Immature natural killer cell (primary cell): ENCODE measurements around the gene PARG. TPM values are rescaled to one million over a fixed set of nuclear protein-coding genes. Genes with fewer than 3 reads are reported as not detected.
"Not testable (repeated sequence)": the region's sequence is repeated elsewhere in the genome, so short reads cannot be mapped to it uniquely, and the experiment has no call there.

Experiments used
- DNase-seq, 3 donors: peaks; one replicate each; pipeline ENCODE4 v3.0.0; 2022; ENCODE audit warnings: mixed read lengths in 1 of 3
- H3K27ac Mint-ChIP-seq, 6 donors: one replicate each; pipeline ENCODE4 v1.8.0; 2020; ENCODE audit warnings: mixed read lengths in 6 of 6, mild to moderate bottlenecking in 5 of 6, inconsistent platforms in 4 of 6, moderate library complexity in 3 of 6
- H3K27me3 Mint-ChIP-seq, 3 donors: one replicate each; pipeline ENCODE4 v1.8.0; 2020 to 2021; ENCODE audit warnings: low read depth in 3 of 3, mild to moderate bottlenecking in 3 of 3, mixed read lengths in 3 of 3, moderate library complexity in 3 of 3, inconsistent platforms in 1 of 3
- H3K36me3 Mint-ChIP-seq, 3 donors: one replicate each; pipeline ENCODE4 v1.8.0; 2020; ENCODE audit warnings: mixed read lengths in 3 of 3, inconsistent platforms in 2 of 3, mild to moderate bottlenecking in 2 of 3
- H3K4me1 Mint-ChIP-seq, 2 donors: one replicate each; pipeline ENCODE4 v1.8.0; 2020; ENCODE audit warnings: inconsistent platforms in 2 of 2, mild to moderate bottlenecking in 2 of 2, mixed read lengths in 2 of 2, moderate library complexity in 1 of 2
- H3K4me3 Mint-ChIP-seq, 5 donors: one replicate each; pipeline ENCODE4 v1.8.0; 2020; ENCODE audit warnings: mild to moderate bottlenecking in 5 of 5, mixed read lengths in 5 of 5, inconsistent platforms in 3 of 5, moderate library complexity in 3 of 5
- H3K9me3 Mint-ChIP-seq, 6 donors: one replicate each; pipeline ENCODE4 v1.8.0; 2020; ENCODE audit warnings: mild to moderate bottlenecking in 6 of 6, mixed read lengths in 6 of 6, inconsistent platforms in 4 of 6, moderate library complexity in 3 of 6
- polyA plus RNA-seq, 3 donors: library from polyadenylated mRNA; unstranded; fragments of 300-500 nt; fragmentation: Illumina TruSeq; gene quantifications; one replicate each; pipeline ENCODE4 v1.2.3, GENCODE V29; 2021

The PARG gene
- polyA plus RNA-seq, 3 donors from 2014 or later, result 7.5 to 19.3 (median 9.1) TPM

DNA sequence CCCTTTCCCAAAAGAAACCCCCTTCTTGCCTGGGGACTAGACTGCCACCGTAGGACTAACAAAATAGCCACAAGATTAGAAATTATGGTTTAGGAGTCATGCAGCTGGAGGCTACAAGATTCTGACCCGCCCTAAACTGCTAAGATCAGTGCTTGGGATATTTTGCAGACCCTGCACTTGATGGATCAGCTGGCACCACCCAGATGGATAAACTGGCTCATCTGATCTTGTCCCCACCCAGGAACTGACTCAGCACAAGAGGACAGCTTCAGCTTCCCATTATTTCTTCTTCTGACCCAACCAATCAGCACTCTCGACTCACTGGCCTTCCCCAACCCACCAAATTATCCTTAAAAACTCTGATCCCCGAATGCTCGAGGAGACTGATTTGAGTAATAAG lies 10.6 kb downstream of the PARG start:
- not testable (repeated sequence) for H3K4me1 Mint-ChIP-seq, H3K4me3 Mint-ChIP-seq, H3K9me3 Mint-ChIP-seq, DNase-seq, H3K27ac Mint-ChIP-seq, H3K27me3 Mint-ChIP-seq
- H3K36me3 Mint-ChIP-seq, result peaks cover 0 to 11% (median 0%) of the 10 kb centered on the region in 3 donors

GRCh38 chr10:49923572-49923971 lies 18.3 kb downstream of the PARG start:
- H3K36me3 Mint-ChIP-seq, H3K4me3 Mint-ChIP-seq, H3K4me1 Mint-ChIP-seq, H3K27ac Mint-ChIP-seq, H3K9me3 Mint-ChIP-seq, DNase-seq, H3K27me3 Mint-ChIP-seq: not testable (repeated sequence)

- not testable (repeated sequence) for H3K27me3 Mint-ChIP-seq, H3K4me1 Mint-ChIP-seq
These were observed 19.8 kb downstream of the PARG start for GRCh38 chr10:49922041-49922440.

GRCh38 chr10:49917927-49918326 lies 23.9 kb downstream of the PARG start:
- H3K27ac Mint-ChIP-seq, H3K4me1 Mint-ChIP-seq, H3K36me3 Mint-ChIP-seq, H3K27me3 Mint-ChIP-seq, DNase-seq, H3K9me3 Mint-ChIP-seq, H3K4me3 Mint-ChIP-seq: not testable (repeated sequence)

More at GRCh38 chr10:49922041-49922440, 19.8 kb downstream of the PARG start:
- not testable (repeated sequence) for H3K4me3 Mint-ChIP-seq, H3K36me3 Mint-ChIP-seq, DNase-seq, H3K27ac Mint-ChIP-seq, H3K9me3 Mint-ChIP-seq

DNA sequence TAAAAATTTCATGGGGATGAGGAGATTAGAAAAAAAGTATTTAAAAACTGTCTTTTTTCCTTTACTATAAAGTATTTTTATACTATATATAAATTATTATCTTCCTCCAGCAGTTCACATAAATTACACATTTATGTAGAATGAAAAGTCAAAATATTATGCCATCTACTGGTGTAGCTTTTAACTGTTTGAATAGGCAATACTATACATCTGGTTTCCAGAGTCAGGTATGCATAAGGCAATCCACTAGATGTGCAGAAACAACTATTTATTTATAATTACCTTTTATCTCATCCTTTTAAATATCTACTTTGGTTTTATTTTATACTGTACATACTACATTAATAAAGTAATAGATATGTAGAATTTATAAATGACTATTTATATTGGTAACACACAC lies 25.4 kb downstream of the PARG start:
- H3K4me1 Mint-ChIP-seq, H3K36me3 Mint-ChIP-seq, H3K27ac Mint-ChIP-seq, H3K4me3 Mint-ChIP-seq, H3K27me3 Mint-ChIP-seq, DNase-seq, H3K9me3 Mint-ChIP-seq: not testable (repeated sequence)

DNA sequence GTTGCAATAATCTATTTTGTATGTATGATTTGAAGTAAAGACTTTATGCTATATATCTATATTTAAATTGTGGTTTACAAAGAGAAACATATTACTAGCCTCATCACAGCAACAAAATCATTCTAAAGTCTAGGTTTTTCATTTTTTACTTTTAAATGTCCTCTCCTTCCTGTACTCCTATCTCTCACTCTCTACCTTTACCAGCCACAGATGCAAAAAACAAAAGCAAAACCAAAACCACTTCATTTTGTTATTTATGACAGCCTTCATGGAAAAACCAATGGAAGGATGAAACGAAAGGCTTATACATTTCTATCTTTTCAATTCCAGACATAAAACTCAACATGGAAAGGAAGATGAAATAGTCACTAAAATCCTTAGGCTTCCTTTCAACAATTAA lies 31.5 kb downstream of the PARG start:
- not testable (repeated sequence) for H3K36me3 Mint-ChIP-seq, H3K4me3 Mint-ChIP-seq, DNase-seq, H3K27ac Mint-ChIP-seq, H3K9me3 Mint-ChIP-seq, H3K27me3 Mint-ChIP-seq, H3K4me1 Mint-ChIP-seq

GRCh38 chr10:49908290-49909080 lies 33.3 kb downstream of the PARG start:
- DNase-seq, H3K4me3 Mint-ChIP-seq, H3K27me3 Mint-ChIP-seq, H3K4me1 Mint-ChIP-seq, H3K36me3 Mint-ChIP-seq, H3K27ac Mint-ChIP-seq, H3K9me3 Mint-ChIP-seq: not testable (repeated sequence)

- not testable (repeated sequence) for H3K27me3 Mint-ChIP-seq, H3K4me1 Mint-ChIP-seq, H3K4me3 Mint-ChIP-seq, H3K27ac Mint-ChIP-seq, DNase-seq, H3K36me3 Mint-ChIP-seq, H3K9me3 Mint-ChIP-seq
These were observed 38.0 kb downstream of the PARG start for GRCh38 chr10:49903829-49904228.

GRCh38 chr10:49900406-49900805 lies 41.4 kb downstream of the PARG start:
- peaks cover 6 to 17% (median 10%) of the 10 kb centered on the region in 3 donors for H3K36me3 Mint-ChIP-seq
- H3K27me3 Mint-ChIP-seq, H3K27ac Mint-ChIP-seq, H3K4me1 Mint-ChIP-seq, DNase-seq, H3K4me3 Mint-ChIP-seq, H3K9me3 Mint-ChIP-seq: not testable (repeated sequence)

DNA sequence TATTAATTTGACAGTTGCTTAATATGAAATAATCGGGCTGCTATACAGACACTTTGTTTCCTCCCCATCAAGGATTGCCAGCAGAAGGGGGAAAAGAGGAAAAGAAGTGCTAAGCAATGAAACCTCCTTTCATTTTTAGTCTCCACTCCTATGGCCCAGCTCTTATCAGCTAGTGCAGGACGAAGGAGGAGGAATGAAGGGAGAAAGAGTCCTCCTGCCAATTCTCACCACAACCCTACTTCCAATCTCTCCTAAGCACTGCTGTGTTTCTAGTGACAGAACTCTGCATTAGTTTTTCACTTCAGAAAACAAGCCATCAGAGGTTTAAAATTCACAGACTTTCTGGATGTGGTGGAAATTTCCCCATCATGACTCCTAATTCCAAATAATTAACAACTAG lies 41.8 kb downstream of the PARG start:
- H3K27ac Mint-ChIP-seq, H3K4me3 Mint-ChIP-seq, DNase-seq, H3K27me3 Mint-ChIP-seq, H3K4me1 Mint-ChIP-seq, H3K9me3 Mint-ChIP-seq: not testable (repeated sequence)
- H3K36me3 Mint-ChIP-seq, result peaks cover 6 to 17% (median 10%) of the 10 kb centered on the region in 3 donors

DNA sequence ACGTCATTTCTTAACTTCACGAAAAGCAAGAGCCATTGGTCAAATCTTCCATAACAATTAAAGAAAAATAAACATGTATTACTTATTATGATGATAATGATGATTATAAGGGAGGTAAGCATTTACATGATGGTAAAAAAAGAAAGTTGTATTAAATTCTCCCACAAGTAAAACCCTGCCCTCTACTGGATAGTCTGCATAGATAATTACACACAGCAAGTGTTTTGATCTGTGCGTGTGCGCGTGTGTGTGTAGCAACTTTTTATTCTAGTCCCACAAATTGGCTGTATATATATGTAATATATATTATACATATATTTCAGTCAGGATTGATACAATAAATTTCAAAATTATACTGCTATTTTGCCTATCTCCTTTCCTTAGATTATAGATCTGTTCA lies 51.8 kb downstream of the PARG start:
- H3K4me1 Mint-ChIP-seq, DNase-seq, H3K4me3 Mint-ChIP-seq, H3K36me3 Mint-ChIP-seq, H3K27ac Mint-ChIP-seq, H3K27me3 Mint-ChIP-seq, H3K9me3 Mint-ChIP-seq: not testable (repeated sequence)

DNA sequence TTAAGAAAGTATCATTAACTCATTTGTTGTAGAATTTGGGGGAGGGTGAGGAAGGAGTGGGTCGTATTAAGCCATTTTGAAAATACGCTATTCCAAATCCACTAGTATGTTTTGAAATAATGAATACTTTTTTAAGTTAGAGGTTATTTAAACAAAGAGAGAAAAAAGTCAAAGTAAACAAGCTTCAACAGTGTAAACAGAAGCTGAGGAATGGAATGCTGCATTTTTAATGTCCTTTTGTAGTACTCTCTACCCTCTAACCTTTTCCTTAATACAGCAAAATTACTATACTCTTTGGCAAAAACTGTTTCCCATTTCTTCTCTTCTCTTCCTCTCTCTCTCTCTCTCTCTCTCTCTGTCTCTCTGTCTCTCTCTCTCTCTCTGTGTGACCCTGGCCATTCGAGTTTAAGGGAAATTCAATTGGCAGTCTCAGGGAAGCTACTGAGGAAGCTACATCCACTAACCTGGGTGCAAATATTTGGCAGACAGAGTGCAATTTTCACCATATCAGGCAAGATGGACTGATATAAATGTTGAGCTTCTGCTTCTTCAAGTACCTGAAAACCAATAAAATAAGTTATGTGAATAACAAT lies 57.0 kb downstream of the PARG start:
- H3K36me3 Mint-ChIP-seq, result peaks cover 4 to 11% (median 6%) of the 10 kb centered on the region in 3 donors
- not testable (repeated sequence) for H3K4me1 Mint-ChIP-seq, H3K27me3 Mint-ChIP-seq, DNase-seq, H3K4me3 Mint-ChIP-seq, H3K27ac Mint-ChIP-seq, H3K9me3 Mint-ChIP-seq

- H3K27me3 Mint-ChIP-seq, result not testable (repeated sequence)
- H3K36me3 Mint-ChIP-seq, result peaks cover 4 to 11% (median 6%) of the 10 kb centered on the region in 3 donors
These were observed 58.0 kb downstream of the PARG start for GRCh38 chr10:49883852-49884251.

DNA sequence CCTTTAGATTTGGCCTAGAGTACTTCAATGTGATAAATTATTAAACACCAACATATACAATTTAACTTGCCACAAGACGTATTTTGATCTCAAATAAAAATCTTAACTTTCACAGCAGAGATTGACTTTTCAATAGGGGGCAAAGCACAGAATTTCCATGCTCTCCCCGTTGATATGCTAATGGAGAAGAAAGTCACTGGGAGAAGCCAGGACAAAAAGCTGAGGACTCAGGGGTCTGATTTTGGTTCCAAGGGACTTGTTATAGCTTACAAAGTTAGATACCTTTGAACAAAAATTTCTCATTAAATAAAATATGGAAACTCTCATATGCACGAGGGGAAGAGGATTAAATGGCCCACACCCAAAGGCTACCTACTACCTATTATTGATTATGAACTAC lies 59.5 kb downstream of the PARG start:
- peaks cover 4 to 11% (median 10%) of the 10 kb centered on the region in 3 donors for H3K36me3 Mint-ChIP-seq
- not testable (repeated sequence) for H3K4me1 Mint-ChIP-seq, H3K27ac Mint-ChIP-seq, DNase-seq, H3K27me3 Mint-ChIP-seq, H3K4me3 Mint-ChIP-seq, H3K9me3 Mint-ChIP-seq

More at GRCh38 chr10:49883852-49884251, 58.0 kb downstream of the PARG start:
- not testable (repeated sequence) for H3K4me1 Mint-ChIP-seq, DNase-seq, H3K4me3 Mint-ChIP-seq, H3K9me3 Mint-ChIP-seq, H3K27ac Mint-ChIP-seq

DNA sequence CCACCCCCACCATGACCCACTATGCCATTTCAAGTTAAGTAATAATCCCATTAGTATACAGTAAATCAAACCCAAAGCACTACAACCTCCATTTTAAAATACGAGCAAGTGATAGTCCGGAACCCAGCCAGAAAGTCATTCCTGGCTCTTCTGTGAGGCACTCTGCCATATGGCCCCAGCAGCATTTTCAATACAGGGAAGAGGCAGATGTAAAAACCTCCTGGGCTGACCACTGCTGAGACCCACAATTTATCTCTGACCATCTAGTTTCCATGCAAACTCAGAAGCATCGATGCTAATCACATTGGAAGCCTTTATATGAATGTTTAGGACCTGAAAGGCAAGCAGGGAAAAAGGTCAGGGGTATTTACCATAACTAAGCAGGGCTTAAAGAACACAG lies 69.1 kb downstream of the PARG start:
- H3K27ac Mint-ChIP-seq, H3K36me3 Mint-ChIP-seq: not testable (repeated sequence)

More for the DNA sequence above, 69.1 kb downstream of the PARG start:
- not testable (repeated sequence) for H3K9me3 Mint-ChIP-seq, H3K4me3 Mint-ChIP-seq, DNase-seq, H3K4me1 Mint-ChIP-seq, H3K27me3 Mint-ChIP-seq
